ENCODE data around the gene SGMS2.
A peak's percentile ranks its signal among the peaks of the same experiment; 100 is the strongest.

SGMS2 gene

DNA sequence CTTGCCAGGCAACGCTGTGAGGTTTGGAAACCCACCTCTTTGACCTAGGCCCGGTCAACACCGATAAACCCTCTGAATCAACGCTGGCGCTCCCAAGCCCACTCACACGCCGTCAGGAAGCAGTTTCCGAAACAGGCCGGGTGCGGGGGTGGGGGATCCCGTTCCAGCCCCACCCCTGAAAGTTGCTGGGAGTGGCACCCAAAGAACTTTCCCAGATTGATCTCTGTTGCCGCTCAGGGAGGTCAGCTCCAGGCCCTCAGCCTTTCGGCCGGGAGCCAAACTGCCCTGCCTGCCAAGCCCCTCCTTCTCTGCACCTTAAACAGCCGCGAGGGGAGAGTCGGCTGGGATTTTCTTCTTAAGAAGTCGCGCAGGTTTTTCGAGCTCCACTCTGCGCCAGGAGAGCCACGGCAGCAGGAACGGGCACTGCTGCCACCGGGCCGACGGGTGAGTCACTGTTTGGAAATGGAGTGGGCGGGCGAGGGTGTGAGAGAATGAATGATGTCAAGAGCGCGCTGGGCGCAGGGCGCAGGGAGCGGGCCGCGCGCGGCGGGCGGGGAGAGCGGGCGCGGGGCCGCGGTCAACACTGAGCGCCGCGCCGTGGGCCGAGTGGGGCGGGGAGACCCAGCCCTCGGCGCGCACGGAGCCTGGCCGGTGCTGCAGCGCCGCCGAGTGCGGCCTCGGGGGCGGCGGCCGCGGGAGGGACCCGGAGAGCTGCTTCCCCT is at the start of gene SGMS2:
SGMS2 (plus strand) TSS at position 583 of the 722 bp plus-strand sequence. CDS start 70,622 bp downstream, outside the sequence.
- DNase-seq, result peak; percentile 68

DNA sequence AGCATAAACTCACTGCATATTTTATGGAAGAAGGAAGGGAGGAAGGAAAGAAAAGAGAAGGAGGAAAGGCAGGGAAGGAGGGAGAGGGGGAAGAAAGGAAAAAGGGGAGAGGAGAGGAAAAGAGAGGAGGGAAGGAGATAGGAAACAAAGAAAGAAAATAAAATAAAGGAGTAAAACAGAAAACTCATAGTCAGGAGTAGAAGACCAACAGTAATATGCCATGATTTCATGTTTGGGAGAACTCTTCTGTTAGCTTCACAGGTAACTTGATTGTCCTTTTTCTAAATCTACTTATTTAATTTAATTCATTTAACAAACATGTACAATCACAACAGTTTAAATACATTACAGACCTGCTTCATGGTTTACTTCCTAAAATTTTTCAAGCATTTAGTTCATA is 46.8 kb upstream of the SGMS2 start:
- DNase-seq, result no peak

DNA sequence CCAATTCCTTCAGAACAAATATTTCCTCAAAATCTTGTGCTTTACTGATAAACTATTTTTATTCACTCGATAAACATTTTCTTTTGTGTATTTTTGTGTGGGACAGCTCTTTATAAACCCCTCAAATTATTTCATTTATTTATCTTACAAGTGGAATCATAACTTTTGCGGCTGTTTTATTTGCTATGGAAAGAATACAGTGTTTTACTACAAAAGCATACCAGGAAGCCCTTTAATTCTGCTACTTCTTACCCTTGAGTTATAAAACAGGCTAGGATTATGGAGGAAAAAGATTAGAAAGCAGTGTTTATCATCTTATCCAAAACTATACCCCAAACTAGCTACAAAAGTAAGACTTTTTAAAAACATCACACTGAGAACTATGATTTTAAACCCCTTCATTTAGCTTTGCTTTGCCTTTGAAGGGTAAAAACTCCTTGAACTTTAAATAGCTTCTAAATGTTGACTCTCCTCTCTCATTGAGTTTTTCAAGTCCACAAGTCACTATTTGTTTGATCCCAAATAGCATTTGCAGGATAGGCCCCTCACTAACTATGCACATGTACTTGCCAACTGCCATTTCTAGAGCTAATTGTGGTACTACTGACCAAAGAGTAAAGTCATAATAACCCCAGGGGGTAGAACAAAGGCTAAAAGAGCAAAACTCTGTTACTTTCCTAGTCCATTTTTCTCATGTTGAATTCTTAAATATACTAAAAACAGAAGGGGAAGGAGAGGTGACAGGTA is 45.8 kb upstream of the SGMS2 start:
- no peak for DNase-seq

DNA sequence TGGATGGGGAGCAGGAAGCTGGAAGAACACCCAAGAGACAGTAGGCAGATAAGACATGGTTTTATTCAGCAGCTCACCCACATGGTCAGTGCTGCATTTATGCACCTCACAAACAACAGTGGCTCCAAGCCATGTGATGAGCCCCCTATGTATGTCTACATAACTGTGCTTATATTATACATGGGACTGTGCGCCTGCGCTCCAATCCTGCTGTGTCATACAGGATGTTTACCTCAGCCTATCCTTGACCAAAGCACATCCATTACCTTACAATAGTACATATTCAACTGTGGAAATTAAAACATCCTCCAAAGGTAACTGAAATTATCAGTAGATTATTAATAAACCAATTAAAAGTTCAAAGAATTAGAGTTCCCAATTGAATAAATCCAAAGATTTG is 44.1 kb upstream of the SGMS2 start:
- no peak for DNase-seq

DNA sequence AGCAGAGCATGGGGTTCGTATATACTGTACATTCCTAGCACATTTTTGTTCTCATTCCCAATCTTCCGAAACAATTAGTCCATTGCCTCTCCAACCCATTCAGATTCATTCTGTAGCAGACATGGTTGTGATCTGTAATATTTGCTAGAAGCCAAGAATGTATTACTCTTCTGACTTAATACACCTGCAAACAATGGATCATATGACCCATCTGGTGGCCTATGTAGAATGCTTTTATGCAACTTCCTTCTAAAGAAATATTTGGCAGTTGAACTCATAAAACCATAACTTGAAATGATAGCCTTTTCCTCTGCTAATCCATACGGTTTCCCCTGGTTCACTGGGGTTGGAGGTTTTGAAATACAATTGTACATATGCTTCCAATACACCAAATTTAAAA is 32.8 kb upstream of the SGMS2 start:
- no peak for DNase-seq

DNA sequence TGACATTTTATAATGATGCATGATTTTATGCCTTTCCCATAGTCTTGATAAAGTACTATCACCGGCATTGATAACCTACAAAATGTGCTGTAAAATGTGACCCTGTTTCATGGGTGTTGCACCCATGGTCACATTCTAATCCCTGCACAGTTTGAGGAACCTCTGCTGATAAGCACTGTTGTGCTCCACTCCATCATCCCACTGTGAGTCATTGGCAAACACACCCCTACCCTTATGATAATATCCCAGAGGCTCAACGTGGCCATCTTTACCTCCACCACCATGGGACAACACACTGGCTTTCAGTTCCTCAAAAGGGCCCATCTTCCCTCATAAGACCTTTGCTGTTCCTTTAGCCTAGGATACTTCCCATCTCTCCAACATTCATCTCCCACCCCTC is 32.0 kb upstream of the SGMS2 start:
- DNase-seq, result no peak

DNA sequence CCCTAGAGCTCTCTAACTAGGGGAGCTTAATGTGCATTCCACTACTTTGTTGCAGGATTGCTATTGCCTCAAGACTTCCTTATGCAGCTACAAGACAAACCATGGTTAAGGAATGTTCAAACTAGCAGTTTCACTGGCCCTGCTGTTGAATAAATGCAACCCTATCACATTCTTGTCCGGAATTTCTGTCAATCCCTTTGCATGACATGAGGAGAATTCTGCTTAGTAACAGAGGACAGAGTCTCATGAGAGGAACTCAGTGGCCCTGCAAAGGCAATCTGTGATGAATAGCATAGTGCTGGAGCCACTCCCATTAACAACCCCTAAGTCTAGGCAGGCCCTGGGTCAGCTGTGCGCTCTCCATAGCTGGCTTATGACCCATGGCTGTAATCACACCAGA is 30.7 kb upstream of the SGMS2 start:
- DNase-seq, result no peak

DNA sequence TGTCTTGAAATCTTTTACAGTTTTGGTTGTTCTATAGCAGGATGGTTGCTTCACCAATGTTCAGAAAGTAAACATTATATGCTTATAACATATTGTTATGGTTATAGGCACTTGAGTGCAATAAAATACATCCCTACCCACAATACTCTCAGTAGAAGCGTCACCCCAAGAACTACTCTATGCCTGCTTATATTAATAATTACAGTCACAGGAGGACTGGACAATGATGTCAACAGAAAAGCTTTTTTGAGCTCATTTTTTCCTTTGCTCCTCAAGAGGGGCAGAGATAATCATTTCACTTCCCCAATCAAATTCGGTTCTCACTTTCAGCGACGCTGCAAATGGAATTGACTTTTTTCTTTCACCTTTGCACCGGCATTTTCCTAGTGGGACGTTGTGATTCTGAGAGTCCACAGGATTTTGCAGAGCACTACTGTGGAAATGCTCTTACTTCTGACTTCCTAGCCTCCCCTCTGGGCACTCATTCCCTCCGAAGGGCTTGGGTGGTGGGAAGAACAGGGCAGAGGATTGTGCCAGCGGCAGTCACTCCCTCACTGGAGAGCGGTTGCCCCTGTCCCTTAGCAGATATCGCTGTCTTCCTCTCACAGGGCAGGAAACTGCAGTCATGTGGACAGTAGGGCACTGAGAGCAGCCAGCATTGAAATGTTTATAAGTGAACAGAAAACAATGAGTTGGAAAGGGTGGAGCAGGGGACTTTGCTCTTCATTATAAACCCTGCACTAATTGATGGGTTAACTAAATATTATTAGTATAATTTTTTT is 24.9 kb upstream of the SGMS2 start:
- DNase-seq, result no peak

DNA sequence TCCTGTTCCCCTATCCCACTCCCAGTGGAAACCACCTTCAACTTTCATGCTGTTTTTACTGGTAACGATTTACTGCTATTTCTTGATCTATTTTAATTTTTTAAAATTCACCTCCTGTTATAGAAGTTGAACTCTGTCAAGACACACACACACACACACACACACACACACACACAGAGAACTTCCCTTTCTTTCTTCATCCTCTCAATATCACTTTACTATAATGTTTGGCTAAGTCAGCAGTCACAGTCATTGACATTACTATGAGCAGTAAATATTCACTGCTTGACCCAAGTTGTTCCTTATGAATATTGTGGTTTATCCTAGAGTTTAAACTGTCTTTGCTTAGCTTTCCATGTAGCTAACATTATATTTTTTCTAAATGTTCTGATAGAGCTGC is 24.0 kb upstream of the SGMS2 start:
- no peak for DNase-seq

DNA sequence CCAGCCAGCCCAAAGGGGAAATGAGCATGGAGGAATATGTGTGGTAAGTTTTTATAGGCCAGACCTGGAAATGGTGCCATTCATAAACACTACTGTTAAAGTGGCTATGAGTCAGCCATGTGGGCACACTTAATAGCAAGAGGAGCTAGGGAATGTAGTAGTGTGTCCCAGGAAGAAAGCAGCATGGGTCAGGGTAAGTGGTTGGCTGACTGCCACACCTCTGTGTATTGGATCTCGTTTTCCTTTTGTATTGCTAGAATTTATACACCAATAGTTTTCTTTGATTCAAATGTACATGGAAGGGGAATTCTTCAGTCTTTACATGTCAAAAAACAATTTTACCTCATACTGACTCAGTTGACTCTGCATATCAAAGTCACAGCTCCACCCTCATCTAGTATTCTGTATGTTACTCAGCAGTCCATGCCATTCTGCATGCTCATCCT is 22.9 kb upstream of the SGMS2 start:
- no peak for DNase-seq

DNA sequence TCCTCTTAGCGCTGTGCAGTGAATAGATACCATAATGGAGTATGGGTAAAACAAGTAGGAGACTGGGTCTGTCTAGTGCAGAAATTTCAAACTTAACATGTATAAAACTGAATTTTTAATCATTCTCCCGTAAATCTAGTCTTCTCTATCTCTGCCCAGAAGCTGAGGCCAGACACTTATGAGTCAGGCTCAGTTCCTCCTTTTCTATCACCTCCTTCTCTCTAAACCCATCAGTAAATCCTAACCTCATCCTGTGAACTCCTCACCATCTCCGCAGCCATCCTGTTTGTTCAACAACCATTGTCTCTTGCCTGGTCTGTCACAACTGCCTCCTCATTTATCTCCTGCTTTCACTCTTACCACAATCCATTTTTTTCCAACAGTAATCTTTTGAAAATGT is 19.8 kb upstream of the SGMS2 start:
- no peak for DNase-seq

DNA sequence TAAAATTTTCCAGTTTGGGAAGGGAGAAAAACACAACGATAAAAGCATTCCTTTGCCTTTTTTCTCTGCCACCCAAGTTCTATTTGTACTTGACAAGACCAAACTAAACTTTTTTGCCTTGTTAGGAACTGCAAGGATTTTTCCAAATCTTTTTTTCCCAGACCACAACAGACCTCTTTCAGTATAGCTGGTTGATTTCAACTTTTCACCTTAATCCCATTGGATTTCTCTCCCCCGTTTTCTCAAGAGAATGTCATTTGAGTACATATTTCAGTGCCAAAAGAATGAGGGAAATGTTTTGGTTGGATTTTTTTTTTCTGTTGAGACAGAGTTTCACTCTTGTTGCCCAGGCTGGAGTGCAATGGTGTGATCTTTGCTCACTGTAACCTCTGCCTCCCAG is 18.5 kb upstream of the SGMS2 start:
- DNase-seq, result no peak

DNA sequence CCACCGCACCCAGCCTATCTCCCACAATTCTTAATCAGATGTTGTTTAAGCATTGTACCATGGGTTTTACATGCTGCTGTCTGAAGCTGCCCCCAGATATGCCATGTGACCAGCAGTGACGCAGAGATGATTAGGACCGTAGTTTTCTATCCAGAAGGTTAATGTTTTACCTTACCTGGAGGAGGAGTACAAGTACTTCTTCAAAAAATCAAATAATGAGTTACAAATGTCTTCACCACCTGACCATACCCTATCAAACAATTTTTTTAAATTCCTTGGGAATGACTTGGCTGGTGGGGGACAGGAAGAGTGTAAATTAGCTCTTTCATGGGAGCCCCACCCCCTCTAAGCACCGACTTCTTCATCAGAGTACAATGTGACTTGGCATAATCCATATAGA is 16.2 kb upstream of the SGMS2 start:
- no peak for DNase-seq

DNA sequence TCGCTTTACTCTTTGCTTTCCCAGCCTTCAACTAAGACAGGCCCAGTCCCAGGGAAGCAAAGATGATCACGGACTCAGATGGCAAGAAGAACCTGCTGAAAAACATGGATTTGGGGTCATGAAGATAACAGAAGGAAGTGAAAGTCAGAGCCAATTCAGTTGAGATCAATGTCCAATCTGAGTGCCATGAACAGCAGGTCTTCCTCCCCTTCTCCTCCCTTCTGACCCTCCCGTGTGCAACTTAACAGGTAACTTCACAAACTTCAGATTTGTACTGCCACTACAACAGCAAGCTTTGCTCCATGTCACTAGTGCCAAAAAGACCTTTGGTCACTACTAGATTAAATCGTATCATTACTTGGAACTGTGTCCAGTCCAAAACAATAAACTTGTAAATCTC is 15.5 kb upstream of the SGMS2 start:
- DNase-seq, result no peak

DNA sequence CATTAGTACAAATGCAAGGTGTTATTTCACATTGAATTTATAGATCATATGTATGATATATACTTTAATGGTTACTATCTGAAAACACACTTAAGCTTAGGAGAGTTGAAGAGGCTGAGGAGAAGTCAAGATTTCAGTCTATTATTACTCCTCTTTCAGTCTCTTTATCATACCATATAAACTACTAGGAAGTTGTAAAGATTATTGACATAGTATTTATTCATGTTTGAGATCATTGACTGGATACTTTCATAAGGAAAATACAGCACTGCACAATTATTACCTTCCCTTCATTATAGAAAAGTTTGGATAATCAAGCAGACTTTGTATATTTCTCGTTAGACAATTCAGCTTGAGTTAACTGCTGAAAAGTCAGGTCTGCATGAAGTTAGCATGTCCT is 10.0 kb upstream of the SGMS2 start:
- DNase-seq, result no peak

DNA sequence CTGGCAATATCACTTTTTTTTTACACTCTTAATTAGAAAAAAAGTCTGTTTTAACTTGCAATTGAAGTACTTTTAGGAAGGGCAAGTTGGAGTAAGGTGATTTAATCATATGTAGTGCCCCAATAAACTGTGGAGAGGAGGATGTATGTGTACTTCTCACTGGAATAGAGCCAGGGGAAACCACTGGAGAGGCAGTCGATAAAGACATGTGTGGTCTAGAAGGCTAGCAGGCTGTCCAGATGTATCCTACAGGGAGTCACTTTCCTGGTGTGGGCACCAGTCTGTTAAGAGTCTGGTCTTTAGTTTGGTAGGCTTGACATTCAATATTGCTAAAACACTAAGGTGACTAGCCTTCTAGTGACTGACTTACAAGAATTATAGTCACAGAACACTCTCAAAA is 9.6 kb upstream of the SGMS2 start:
- no peak for DNase-seq

DNA sequence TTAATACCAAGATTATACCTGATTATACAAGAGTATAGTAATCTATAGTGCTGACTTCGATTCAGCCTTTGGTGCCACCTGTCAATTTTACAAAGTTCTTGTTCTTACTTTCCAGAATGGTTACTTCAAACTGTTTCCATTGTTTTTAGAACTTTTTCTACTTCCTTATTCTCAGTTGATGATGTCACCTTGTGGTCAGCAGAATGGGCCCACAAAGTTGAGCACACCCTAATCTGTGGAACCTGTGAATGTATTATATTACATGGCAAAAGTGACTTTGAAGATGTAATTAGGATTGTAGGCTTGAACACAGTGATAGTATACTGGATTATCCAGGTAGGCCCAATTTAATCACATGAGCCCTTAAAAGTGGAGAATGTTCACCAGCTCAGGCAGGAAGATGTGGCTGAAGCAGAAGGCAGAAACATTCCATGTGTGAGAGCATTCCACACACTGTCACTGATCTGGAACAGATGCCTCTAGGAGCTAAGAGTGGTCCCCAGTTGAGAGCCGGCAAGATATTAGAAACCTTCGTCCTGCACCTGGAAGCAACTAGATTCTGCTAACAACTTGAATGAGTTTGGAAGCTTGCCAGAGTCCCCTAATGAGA is 6.3 kb upstream of the SGMS2 start:
- no peak for DNase-seq

DNA sequence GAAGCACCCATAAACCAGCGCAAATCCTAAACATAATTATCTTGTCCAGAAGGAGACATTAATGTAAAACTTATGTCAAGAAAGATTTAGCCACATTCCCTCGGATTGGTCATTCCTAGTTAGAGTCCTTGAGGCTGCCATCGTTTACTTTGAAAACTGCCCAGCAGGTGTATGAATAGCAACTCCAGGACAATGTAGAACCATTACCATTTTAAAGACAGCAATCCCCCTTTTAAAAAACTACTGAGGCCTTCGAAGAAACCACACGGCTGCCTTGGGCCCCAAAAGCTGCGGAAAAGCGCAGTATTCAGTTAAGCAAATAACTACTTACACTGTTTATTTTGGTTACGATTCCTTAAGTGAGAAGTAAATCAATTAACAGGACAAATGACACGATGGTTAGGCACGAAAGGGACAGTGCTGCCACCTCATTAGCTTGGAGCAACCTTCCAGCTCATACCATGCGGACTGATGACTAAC is 822 bp upstream of the SGMS2 start:
- DNase-seq, result no peak

DNA sequence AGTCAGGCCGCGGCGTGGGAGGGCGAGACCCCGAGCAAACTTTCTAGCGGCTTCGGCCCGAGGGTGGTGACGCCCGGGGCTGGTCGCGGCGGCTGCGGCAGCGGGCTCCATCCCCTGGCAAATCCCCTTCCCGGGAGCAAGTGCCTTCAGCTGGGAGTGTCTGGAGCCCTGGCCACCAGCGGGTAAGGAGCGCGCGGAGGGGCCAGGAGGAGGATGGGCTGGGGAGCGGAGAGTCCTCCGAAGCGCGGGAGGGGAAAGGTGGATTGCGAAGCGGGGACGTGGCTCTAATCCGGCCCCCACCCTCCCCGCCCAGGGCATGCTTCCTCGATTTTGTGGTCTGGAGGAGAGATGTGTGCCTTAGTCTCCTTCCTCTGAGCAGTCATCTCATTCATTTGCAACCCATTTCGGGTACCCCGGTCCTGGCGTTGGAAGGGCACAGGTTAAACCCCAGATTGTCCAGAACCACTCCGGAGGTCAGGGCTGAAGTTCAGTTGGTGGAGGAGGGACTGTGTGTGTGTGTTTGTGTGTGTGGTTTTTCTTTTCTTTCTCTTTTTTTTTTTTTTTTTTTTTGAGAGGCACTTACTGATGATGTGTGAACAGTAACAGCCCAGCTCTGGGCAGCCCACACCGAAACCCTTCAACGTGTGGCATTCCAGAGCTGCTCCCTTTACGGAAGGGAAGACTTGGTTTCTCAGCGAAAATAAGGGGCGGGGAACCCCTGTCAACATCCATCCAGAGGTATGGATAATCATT is 516 bp downstream of the SGMS2 start:
- DNase-seq, result peak; percentile 6

DNA sequence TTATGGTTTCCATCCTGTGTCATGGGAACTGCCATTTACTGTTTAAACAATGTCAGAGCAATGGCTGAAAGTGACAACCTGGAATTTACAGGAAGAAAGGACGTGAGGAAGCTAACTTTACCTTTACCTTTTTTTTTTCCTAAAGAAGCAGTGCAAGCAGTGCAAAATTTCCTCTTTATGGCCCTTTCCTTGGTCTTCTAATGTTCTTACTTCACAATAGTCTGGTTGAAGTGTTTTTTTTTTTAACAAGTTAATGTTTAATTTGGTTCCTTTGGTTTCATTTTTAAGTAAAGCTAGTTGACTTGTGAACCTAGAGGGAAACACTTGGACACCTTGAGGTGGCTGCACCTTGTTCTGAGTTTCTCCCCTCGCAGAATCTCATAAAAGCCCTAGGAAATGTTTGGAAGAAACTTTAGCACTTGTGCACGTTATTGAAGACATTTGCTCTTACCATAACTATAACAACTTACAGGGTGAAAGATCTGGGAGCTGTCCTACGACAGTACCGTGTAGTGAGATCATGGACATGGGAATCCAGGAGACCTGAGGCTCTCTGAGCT is 1.8 kb downstream of the SGMS2 start:
- DNase-seq, result no peak

DNA sequence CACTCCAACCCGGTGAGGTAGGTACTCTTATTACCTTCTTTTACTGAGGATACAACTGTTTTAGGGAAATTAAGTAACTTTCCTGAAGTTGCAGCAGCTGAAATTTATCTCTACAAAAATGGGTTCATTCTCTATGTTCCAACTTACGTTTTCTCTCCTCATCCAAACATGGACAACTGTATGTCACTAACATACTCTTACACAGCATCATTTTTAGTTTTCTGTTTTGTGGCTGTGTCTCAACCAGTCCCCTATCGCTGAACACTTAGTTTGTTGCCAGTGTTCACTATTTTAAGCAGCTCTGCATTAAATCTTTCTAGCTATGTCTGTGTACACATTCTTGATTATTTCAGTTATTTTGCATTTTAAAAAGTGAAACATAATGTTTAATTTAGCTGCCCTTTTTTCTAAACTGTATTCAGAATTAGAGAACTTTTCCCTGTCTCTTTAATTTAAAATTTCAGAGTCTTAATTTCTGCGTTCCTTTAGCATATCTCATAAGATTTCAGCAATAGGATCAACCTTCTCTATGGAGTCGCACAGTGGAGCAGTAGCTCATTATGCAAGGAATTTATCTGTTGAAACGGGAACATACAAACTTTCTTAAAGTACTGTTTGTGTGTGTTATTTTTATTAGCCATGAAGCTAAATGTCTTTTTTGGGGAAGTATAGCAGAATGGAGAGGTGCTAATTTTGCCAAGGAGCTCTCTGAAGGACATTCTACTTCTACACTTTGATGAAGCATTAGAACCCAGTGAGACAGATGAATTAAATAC is 3.8 kb downstream of the SGMS2 start:
- no peak for DNase-seq

Measured in CD4-positive, alpha-beta T cell treated with Interferon gamma for 1 hour (primary cell).